ENCODE data around the gene UCHL1. TPM values are rescaled to one million over a fixed set of nuclear protein-coding genes. Genes with fewer than 3 reads are reported as not detected.
"Not testable (repeated sequence)": the region's sequence is repeated elsewhere in the genome, so short reads cannot be mapped to it uniquely, and the experiment has no call there.

The UCHL1 gene
- total RNA-seq, 1 donor from 2014 or later = 997 TPM

GRCh38 chr4:41287852-41288251 lies 31.1 kb downstream of the UCHL1 start:
- DNase-seq (ENCODE audit: extremely low read depth, low read depth, low spot score) = no peak

DNA sequence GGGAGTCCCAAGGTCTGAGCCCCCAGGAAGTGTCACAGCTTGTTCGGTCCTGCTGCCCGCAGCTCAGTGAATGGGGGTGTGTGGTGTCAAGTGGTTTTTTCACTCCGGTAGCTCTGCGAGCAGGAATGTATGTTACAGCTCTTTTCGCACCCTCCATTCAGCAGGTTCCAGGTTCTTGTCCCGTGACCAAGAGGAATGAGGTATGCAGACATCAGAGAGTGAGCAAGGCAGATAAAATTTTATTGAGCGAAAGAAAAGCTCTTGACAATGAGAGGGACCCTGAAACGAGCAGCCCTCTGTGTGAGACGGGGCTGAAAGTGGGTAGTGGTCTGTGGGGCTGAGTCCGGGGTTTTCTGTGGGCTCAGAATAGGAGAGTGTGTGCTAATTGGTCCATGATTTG lies 31.5 kb downstream of the UCHL1 start:
- no peak for DNase-seq (ENCODE audit: extremely low read depth, low read depth, low spot score)

DNA sequence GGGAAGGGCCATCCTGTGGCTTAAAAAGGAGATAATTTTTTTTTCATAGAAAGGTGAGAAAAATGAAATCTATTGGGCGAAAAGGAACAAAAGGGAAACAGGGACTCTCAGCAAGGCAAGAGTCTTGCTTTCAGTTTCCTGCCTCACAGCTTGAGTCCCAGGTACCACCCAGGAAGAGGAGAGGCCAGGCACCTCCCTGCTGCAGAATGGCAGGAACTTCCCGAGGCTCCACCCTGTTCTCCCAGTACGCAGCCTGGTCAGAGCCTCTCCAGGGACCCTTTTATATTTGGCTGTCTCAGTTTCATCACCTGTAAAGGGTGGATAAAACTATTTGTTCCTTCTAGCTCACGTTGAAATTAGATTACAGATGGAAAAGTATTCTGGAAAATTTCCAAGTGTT lies 33.8 kb downstream of the UCHL1 start:
- no peak for DNase-seq (ENCODE audit: extremely low read depth, low read depth, low spot score)

DNA sequence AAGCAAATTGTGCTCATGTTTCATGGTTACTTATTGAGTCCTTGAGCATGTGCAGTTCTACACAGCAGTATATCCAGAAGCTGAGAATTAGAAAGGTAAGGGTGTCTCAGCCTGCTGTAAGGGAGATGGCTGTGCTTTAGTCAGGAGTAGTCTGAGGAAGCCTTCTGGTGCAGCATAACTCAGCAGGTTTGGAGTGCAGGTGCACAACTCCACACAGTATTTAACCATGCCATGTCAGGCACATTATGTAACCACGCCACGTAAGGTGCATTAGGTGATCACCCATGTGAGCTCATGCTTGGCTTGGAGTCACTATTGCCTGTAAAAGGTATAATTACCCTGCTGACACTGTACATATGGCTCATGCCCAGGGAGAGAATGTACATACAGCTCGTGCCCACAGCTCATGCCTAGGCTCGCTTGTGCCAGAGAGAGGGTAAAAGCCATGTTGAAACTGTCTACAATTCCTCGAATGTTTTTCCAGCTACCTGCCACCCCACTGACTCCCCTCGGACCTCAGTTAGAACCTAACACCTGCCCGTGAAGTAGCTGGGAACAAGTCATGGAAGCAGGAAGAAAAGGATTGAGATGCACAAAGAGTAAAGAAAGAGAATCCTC lies 37.8 kb downstream of the UCHL1 start:
- no peak for DNase-seq (ENCODE audit: extremely low read depth, low read depth, low spot score)

- DNase-seq (ENCODE audit: extremely low read depth, low read depth, low spot score) = no peak
Observed at GRCh38 chr4:41296995-41297394, 40.3 kb downstream of the UCHL1 start.

GRCh38 chr4:41297832-41298231 lies 41.1 kb downstream of the UCHL1 start:
- DNase-seq (ENCODE audit: extremely low read depth, low read depth, low spot score) = no peak

GRCh38 chr4:41299486-41299885 lies 42.8 kb downstream of the UCHL1 start:
- no peak for DNase-seq (ENCODE audit: extremely low read depth, low read depth, low spot score)

DNA sequence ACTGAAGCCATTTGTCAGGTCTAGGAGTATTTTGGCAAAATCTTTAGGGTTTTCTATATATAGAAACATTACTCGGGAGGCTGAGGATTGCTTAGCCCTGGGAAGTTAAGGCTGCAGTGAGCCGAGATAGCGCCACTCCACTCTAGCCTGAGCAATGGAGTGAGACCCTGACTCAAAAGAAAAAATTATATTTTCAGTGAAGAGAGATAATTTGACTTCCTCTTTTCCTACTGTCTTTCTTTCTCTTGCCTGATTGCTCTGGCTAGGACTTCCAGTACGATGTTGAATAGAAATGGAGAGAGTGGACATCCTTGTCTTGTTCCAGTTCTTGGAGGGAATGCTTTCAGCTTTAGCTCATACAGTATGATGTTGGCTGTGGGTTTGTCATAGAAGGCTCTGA lies 44.4 kb downstream of the UCHL1 start:
- DNase-seq (ENCODE audit: extremely low read depth, low read depth, low spot score) = no peak

GRCh38 chr4:41303372-41304118 lies 46.8 kb downstream of the UCHL1 start:
- no peak for DNase-seq (ENCODE audit: extremely low read depth, low read depth, low spot score)

DNA sequence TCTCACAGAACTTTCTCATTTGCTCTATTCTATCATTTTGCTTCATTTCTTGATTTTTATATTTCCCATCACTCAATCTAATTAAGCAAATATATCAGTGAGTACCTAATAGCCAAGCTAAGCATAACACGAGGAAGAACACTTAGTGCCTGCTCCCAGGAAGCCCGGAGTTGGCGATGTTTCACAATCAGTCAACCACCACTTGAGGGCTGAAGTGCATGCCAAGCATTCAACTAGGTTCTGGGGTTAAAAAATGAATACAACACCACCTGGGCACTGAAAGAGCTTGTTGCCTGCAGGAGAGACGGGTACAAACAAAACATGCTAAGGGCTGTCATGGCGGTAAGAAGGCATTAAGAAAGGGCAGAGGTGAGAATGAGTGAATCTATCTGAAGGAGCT lies 47.5 kb downstream of the UCHL1 start:
- no peak for DNase-seq (ENCODE audit: extremely low read depth, low read depth, low spot score)

- DNase-seq (ENCODE audit: extremely low read depth, low read depth, low spot score) = no peak
Observed at GRCh38 chr4:41305476-41305875, 48.7 kb downstream of the UCHL1 start.

DNA sequence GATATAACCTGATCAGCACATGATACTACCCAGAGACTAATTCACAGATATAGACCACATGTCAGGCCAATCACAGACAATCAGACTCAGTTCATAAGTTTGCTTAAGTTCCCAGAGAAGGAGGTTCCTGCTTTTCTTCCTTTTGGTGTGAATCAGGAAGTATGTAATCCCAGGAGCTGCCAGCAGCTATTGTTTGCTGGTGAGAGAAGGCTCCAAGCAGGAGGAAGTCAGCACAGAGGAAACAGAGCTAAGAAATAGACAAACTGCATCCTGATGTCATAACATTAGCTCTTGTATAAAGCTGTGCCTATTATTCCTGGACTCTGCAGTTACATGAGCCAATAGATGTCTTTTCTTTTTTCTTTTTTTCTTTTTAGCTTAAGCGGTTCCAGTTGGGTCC lies 50.9 kb downstream of the UCHL1 start:
- peak; percentile 94 for DNase-seq (ENCODE audit: extremely low read depth, low read depth, low spot score)

- no peak for DNase-seq (ENCODE audit: extremely low read depth, low read depth, low spot score)
Observed at GRCh38 chr4:41308398-41308797, 51.7 kb downstream of the UCHL1 start.

GRCh38 chr4:41315426-41315825 lies 58.7 kb downstream of the UCHL1 start:
- not testable (repeated sequence) for DNase-seq (ENCODE audit: extremely low read depth, low read depth, low spot score)

- no peak for DNase-seq (ENCODE audit: extremely low read depth, low read depth, low spot score)
Observed at GRCh38 chr4:41315862-41316261, 59.1 kb downstream of the UCHL1 start.

Other genes with a start within 250 kb of the UCHL1 start
- gene APBB2, start 42.4 kb upstream of the UCHL1 start, total RNA-seq = 122 and 124 TPM in 2 replicates

Measured in glomerular endothelial cell (primary cell).